Panc1 (cell line): ENCODE measurements around the gene FNDC10. TPM values are rescaled to one million over a fixed set of nuclear protein-coding genes. Genes with fewer than 3 reads are reported as not detected.

Experiments
- ATAC-seq: fragments of 200-7000 bp; cut with Tn5 transposase; 2 replicates; pipeline ENCODE4 v1.9.1; 2020; ENCODE audit warnings: mild to moderate bottlenecking, moderate library complexity
- BruUV-seq: library from RNA; stranded (reverse); fragments of 400-500 nt; replicated peaks from 2 replicates; lab custom pipeline; 2021; lab: Mats Ljungman, UMichigan
- CTCF ChIA-PET: fragments of 300-600 bp; sonication (Branson Sonifier 250); formaldehyde crosslinking; loops from one replicate; lab custom pipeline; 2022; ENCODE audit warnings: antibody characterized with exemption; lab: Charles Lee
- POLR2A ChIA-PET: fragments of 300-600 bp; sonication (Branson Sonifier 250); formaldehyde crosslinking; loops from one replicate; lab custom pipeline; 2022; ENCODE audit warnings: antibody characterized with exemption; lab: Charles Lee
- DNase-seq: peaks from one replicate; pipeline ENCODE4 v3.0.0-alpha.2; 2010; ENCODE audit warnings: low read depth, low spot score
- H3K27ac ChIP-seq: 2 replicates; pipeline ENCODE4 v1.5.1; 2011; ENCODE audit warnings: mild to moderate bottlenecking, low read length, inconsistent platforms
- H3K27me3 ChIP-seq: fragments of 200-500 bp; sonication (Bioruptor generic); 2 replicates; pipeline ENCODE4 v1.6.0; 2014; ENCODE audit warnings: low read length, inconsistent platforms; ENCODE audit not compliant: control insufficient read depth, insufficient read depth
- H3K36me3 ChIP-seq: fragments of 200-500 bp; sonication (Bioruptor generic); 2 replicates; pipeline ENCODE4 v1.5.1; 2014; ENCODE audit warnings: inconsistent platforms, mild to moderate bottlenecking, low read length, moderate library complexity; ENCODE audit not compliant: control insufficient read depth, insufficient read depth
- H3K4me1 ChIP-seq: 2 replicates; pipeline ENCODE4 v1.5.1; 2011; ENCODE audit warnings: inconsistent platforms, mild to moderate bottlenecking, low read length, moderate library complexity; ENCODE audit not compliant: control insufficient read depth, insufficient read depth
- H3K4me3 ChIP-seq, 2 experiments: 2 replicates each; pipeline ENCODE4 v1.5.1; 2011 to 2012; ENCODE audit warnings: low read depth in 2 of 2, low read length in 2 of 2, mild to moderate bottlenecking in 2 of 2, inconsistent platforms in 1 of 2, moderate library complexity in 1 of 2
- H3K9me3 ChIP-seq: fragments of 200-500 bp; sonication (Bioruptor generic); 2 replicates; pipeline ENCODE4 v1.5.1; 2014; ENCODE audit warnings: low read depth, mild to moderate bottlenecking, inconsistent platforms, low read length, moderate library complexity; ENCODE audit not compliant: control insufficient read depth, insufficient read depth
- CTCF ChIP-seq: fragments of 450-650 bp; IDR thresholded peaks from 2 replicates; pipeline ENCODE4 v1.5.1; 2017; ENCODE audit warnings: mild to moderate bottlenecking
- POLR2AphosphoS5 ChIP-seq: IDR thresholded peaks from 2 replicates; pipeline ENCODE4 v1.6.1; 2012; ENCODE audit warnings: mild to moderate bottlenecking, low read depth, low read length, moderate library complexity
- SIN3A ChIP-seq: IDR thresholded peaks from 2 replicates; pipeline ENCODE4 v1.6.1; 2012; ENCODE audit warnings: low read depth, mild to moderate bottlenecking, low read length, moderate library complexity, borderline replicate concordance; ENCODE audit not compliant: insufficient read depth
- TCF7L2 ChIP-seq: IDR thresholded peaks from 2 replicates; pipeline ENCODE4 v1.6.1; 2011; ENCODE audit warnings: mild to moderate bottlenecking, low read depth, low read length, inconsistent platforms
- in situ Hi-C: cut with HindIII; loops from 2 replicates; pipeline ENCODE4 v1.10.0; 2016; ENCODE audit warnings: low sequenced_read_pairs, low pct_unique_long_range_greater_than_20kb
- intact Hi-C: fragments of 100-400 bp; cut with micrococcal nuclease; formaldehyde crosslinking; loops from one replicate; pipeline ENCODE4 v1.10.0; 2022; ENCODE audit not compliant: unreplicated experiment
- total RNA-seq: library from RNA; stranded (reverse); gene quantifications from one replicate; pipeline ENCODE4 v1.2.1, GENCODE V29; 2021; ENCODE audit not compliant: unreplicated experiment
- TF ChIP-seq, protein P1 (sequence below), 2 experiments: IDR thresholded peaks; 2 replicates each; pipeline ENCODE4 v1.6.1; 2011 to 2012; ENCODE audit warnings: low read depth in 2 of 2, control low read depth in 1 of 2, low read length in 1 of 2, mild to moderate bottlenecking in 1 of 2, moderate library complexity in 1 of 2; ENCODE audit not compliant: insufficient read depth in 1 of 2

FNDC10 gene
- total RNA-seq, 1 experiment from 2014 or later, result 16.2 TPM

DNA sequence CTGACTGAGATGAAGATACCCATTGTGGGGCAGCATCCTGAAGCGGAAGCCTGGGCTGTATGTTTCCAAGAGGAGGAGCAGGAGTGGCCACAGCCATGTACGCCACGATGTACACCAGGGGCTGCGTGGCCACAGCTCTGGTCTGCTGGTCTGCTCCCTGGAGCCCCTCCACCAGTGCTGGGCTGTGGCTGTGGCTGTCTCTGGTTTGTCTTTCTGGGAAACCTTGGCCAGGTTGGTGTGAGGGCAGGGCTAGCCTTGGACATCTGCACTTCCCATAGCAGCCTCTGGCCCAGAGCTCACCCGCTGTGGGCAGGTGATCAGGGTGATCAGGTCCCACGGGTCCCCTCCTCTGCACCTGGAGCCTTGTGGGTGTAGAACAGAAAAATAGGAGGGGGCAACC lies 18.0 kb upstream of the FNDC10 start:
- no peak for DNase-seq
- TF ChIP-seq SIN3A, result no peak
- TF ChIP-seq POLR2AphosphoS5, result no peak
- TF ChIP-seq, protein P1, sequence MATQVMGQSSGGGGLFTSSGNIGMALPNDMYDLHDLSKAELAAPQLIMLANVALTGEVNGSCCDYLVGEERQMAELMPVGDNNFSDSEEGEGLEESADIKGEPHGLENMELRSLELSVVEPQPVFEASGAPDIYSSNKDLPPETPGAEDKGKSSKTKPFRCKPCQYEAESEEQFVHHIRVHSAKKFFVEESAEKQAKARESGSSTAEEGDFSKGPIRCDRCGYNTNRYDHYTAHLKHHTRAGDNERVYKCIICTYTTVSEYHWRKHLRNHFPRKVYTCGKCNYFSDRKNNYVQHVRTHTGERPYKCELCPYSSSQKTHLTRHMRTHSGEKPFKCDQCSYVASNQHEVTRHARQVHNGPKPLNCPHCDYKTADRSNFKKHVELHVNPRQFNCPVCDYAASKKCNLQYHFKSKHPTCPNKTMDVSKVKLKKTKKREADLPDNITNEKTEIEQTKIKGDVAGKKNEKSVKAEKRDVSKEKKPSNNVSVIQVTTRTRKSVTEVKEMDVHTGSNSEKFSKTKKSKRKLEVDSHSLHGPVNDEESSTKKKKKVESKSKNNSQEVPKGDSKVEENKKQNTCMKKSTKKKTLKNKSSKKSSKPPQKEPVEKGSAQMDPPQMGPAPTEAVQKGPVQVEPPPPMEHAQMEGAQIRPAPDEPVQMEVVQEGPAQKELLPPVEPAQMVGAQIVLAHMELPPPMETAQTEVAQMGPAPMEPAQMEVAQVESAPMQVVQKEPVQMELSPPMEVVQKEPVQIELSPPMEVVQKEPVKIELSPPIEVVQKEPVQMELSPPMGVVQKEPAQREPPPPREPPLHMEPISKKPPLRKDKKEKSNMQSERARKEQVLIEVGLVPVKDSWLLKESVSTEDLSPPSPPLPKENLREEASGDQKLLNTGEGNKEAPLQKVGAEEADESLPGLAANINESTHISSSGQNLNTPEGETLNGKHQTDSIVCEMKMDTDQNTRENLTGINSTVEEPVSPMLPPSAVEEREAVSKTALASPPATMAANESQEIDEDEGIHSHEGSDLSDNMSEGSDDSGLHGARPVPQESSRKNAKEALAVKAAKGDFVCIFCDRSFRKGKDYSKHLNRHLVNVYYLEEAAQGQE (IDR thresholded peaks at IDR 0.05; ENCODE audit: insufficient read depth in 1 of 2, low read depth in 2 of 2, low read length in 1 of 2), result no peak
- no peak for ATAC-seq
- H3K9me3 ChIP-seq, result no peaks in the 10 kb centered on the region
- ChIA-PET POLR2A (interaction anchor here (0.6 kb wide), 1 partner anchor 63 kb away, joined by 13 read pairs; no protein-coding TSS in a partner anchor), CTCF (no interaction called here)
- no peak overlapping the region for H3K4me3 ChIP-seq
- H3K4me1 ChIP-seq, result peaks cover 20% of the 10 kb centered on the region
- H3K36me3 ChIP-seq, result no peaks in the 10 kb centered on the region
- H3K27ac ChIP-seq, result no peak overlapping the region
- H3K27me3 ChIP-seq, result no peaks in the 10 kb centered on the region
- intact Hi-C loops, result no loop called here
- BruUV-seq, result no TSS peak
- in situ Hi-C loops, result no loop called here

- TF ChIP-seq POLR2AphosphoS5 (no peak), TCF7L2 (no peak), CTCF (no peak), SIN3A (no peak)
- TF ChIP-seq, protein P1 (IDR thresholded peaks at IDR 0.05; ENCODE audit: insufficient read depth in 1 of 2, low read depth in 2 of 2, low read length in 1 of 2), result no peak
- no peaks in the 10 kb centered on the region for H3K9me3 ChIP-seq
- intact Hi-C loops, result no loop called here
- no peak for DNase-seq
- no peaks in the 10 kb centered on the region for H3K27me3 ChIP-seq
- ChIA-PET POLR2A (interaction anchor here (0.6 kb wide), 1 partner anchor 63 kb away, joined by 13 read pairs; no protein-coding TSS in a partner anchor), CTCF (no interaction called here)
- H3K27ac ChIP-seq, result no peak overlapping the region
- BruUV-seq, result TSS peak; percentile 80
- no peak for ATAC-seq
- peaks cover 20% of the 10 kb centered on the region for H3K4me1 ChIP-seq
- H3K4me3 ChIP-seq, result no peak overlapping the region; a peak in 1 of 4 replicates
- no peaks in the 10 kb centered on the region for H3K36me3 ChIP-seq
- in situ Hi-C loops, result no loop called here
Observed at GRCh38 chr1:1617516-1617915, 17.6 kb upstream of the FNDC10 start.
